ENCODE results near the gene PKP4.
"Not testable (repeated sequence)": the region's sequence is repeated elsewhere in the genome, so short reads cannot be mapped to it uniquely, and the experiment has no call there.

PKP4 gene

DNA sequence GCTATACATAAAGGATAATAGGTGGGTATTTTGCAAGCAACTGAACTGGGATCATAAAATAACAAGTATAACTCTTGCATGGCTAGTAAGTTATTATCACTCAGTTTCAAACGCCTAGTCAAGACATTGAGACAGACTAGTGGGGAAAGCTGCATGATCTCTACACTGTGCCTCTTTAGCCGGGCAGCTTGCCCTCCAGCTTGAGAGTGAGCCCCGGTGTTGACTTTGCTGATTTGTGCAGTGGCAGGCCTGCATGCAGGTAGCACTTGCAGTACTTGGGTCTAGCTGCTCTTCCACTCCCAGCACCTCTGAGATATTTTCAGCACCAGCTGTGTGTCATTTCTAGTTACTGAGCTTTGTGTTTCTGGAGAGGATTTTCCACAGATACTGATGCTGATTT is 219.5 kb downstream of the PKP4 start:
- DNase-seq (ENCODE audit: low read depth in 1 of 2, low spot score in 1 of 2): no peak

DNA sequence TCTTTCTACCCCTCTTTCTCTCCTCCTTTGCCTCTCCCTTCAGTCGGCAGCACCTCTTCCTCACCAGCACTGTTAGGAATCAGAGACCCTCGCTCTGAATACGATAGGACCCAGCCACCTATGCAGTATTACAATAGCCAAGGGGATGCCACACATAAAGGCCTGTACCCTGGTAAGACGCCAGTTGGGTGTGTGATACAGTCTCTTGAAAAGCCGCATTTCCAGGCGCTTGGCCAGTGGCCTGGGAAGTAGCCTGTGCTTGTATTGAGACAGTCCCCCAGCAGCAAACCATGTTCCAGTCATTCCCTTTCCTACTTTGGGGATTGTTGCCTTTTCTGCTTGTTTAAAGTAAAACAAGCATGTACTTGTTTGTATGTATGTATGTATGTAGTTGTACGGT is 219.9 kb downstream of the PKP4 start:
- no peak for DNase-seq (ENCODE audit: low read depth in 1 of 2, low spot score in 1 of 2)

DNA sequence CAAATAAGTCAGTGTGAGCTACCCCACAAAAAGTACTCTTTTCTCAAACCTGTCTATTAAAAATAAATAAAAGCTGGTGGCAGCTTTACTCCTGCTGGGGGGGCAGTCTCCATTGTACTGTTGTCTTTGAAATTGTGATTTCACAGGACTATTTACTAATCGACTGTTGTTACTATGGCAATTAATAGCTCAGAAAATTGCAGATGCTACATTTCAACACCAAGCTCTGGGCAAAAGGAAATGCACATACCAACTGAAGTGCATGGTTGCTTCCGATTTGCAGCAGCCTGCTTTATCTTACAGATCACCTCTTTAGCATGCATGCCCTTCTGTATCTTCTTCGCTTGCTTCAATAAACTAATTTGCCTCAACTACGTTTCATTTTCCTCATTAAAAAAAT is 220.8 kb downstream of the PKP4 start:
- DNase-seq (ENCODE audit: low read depth in 1 of 2, low spot score in 1 of 2): no peak

DNA sequence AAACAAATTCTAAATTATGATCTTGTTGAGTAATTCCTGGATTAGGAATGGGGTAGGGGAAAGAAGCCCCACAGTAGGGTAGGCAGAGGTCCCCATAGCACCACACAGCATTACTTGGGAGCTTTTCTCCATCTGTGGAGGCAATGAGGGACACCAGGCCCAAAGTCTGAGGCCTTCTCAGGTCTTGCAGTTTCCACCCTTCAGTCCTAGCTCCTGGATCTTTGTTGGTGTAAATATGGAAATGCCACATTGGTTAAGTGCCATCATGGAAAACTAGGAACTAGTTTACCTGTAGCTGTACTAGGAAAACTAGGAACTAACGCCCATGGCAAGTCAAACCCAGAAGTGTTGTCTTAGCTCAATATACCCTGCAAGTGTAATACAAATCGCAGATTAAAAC is 225.1 kb downstream of the PKP4 start:
- no peak for DNase-seq (ENCODE audit: low read depth in 1 of 2, low spot score in 1 of 2)

DNA sequence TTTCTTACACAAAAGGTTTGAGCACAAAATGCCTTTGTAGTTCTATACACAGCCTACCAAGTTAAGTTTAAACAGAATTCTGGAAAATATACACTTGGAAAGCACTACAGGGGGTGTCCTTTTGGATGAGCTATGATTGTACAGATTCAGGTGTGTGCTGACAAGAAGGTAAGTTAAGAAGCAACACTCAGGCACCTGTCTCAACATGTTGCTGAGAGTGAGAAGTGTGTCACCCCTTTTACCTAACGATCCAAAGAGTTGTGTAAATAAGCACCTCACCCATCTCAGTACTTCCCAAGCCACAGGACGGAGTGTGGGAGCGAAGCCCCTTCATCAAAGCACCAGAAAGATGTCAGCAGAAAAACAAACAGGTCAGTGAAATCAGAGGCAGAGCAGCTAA is 228.9 kb downstream of the PKP4 start:
- DNase-seq (ENCODE audit: low read depth in 1 of 2, low spot score in 1 of 2): no peak

GRCh38 chr2:158686210-158686691 is 229.5 kb downstream of the PKP4 start:
- no peak for DNase-seq (ENCODE audit: low read depth in 1 of 2, low spot score in 1 of 2)

DNA sequence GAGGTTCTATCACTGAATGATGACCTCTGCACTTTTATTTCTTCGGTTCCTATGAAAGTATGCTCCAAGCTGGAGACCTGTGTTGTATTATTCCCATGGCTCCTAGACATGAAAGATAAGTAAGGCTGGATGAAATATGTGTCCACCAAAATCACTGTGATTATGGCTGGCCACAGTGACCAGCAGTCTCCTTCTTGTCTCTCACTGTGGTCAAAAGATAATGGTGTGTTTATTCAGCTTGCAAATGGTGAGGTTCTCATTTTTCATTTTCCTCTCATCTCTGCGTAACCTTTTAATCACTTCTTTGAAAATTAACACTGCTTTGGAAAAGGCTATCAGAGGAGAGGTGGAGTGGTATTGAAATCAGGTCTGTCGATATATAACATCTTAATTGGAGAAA is 230.6 kb downstream of the PKP4 start:
- DNase-seq (ENCODE audit: low read depth in 1 of 2, low spot score in 1 of 2): no peak

DNA sequence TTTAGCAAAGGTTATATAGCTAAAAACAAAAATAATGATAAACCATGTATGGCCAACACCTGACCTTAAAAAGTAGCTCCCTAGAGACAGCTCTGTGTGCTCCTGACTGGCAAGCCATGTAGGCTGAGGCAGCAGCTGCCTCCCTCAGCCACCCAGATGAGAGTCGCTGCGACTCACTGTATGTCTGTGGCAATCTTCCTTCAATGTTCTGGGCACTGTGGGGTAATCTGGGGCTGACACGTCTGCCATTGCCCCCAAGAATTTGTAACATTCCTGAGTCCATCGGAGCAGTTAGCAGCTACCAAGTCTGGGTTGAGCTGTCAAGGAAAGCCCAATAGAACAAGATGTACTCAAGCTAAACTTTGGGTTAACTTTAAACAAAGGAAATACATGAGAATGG is 232.0 kb downstream of the PKP4 start:
- DNase-seq (ENCODE audit: low read depth in 1 of 2, low spot score in 1 of 2): no peak

GRCh38 chr2:158689391-158689790 is 232.6 kb downstream of the PKP4 start:
- no peak for DNase-seq (ENCODE audit: low read depth in 1 of 2, low spot score in 1 of 2)

- DNase-seq (ENCODE audit: low read depth in 1 of 2, low spot score in 1 of 2): no peak
These were observed 234.1 kb downstream of the PKP4 start for GRCh38 chr2:158690823-158691222.

GRCh38 chr2:158691619-158692018 is 234.9 kb downstream of the PKP4 start:
- no peak for DNase-seq (ENCODE audit: low read depth in 1 of 2, low spot score in 1 of 2)

- no peak for DNase-seq (ENCODE audit: low read depth in 1 of 2, low spot score in 1 of 2)
These were observed 235.8 kb downstream of the PKP4 start for GRCh38 chr2:158692372-158693103.

DNA sequence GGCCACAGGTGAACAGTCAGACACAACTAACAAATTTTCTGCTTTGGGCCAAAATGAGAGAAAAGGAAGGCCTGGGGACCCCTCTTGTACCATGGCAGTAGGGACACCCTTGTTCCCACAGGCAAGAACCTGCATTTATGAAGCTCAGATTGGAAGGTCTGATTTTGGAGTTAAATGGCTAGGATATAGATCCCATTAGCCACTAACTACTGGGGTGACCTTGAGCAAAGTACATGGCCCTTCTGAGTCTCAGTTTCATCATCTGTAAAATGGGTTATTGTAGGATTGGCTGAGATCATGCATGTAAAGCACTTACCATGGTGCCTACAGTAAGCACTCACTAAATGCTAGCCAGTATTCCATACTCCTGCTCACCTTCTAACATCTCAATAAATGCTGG is 236.7 kb downstream of the PKP4 start:
- DNase-seq (ENCODE audit: low read depth in 1 of 2, low spot score in 1 of 2): no peak

DNA sequence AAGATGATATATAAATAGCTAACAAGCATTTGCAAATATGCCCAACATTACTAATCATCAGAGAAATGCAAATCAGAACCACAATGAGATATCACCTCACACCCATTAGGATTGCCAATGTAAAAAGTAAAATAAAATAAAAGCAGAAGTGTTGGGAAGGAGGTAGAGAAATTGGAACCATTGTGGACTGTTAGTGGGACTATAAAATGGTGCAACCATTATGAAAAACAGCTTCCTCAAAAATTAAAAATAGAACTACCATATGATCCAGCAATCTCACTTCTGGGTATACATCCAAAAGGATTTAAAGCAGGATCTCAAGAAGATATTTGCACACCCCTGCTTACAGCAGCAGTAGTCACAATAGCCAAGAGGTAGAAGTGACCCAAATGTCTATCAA is 238.6 kb downstream of the PKP4 start:
- no peak for DNase-seq (ENCODE audit: low read depth in 1 of 2, low spot score in 1 of 2)

DNA sequence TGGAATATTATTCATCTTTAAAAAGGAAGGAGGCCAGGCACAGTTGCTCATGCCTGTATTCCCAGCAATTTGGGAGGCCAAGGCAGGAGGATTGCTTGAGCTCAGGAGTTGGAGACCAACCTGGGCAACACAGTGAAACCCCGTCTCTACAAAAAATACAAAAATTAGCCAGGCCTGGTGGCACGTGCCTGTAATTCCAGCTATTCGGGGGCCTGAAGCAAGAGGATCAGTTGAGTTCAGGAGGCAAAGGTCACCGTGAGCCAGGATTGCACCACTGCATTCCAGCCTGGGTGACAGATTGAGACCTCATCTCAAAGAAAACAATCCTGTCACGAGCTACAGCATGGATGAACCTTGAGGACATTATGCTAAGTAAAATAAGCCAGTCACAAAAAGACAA is 239.0 kb downstream of the PKP4 start:
- not testable (repeated sequence) for DNase-seq (ENCODE audit: low read depth in 1 of 2, low spot score in 1 of 2)

DNA sequence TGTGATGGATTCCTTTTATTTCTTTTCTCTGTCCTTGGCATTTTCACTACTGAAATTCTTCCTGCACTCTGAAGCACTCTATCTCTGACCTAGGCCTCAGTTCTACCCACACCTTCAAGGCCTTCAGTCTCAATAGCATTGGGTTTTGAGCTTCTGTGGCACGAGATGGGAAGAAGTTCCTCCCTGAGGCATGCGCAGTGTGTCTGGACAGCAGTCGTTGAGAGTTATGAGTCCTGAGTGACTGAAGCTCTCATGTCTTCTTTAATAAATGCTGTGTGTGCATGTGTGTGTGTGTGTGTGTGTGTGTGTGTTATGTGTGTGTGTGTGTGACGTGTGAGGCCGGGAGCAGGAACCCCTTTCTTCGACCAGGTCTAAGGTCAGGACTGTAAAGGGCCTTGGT is 242.6 kb downstream of the PKP4 start:
- no peak for DNase-seq (ENCODE audit: low read depth in 1 of 2, low spot score in 1 of 2)

- DNase-seq (ENCODE audit: low read depth in 1 of 2, low spot score in 1 of 2): no peak
These were observed 244.3 kb downstream of the PKP4 start for GRCh38 chr2:158701101-158701500.

GRCh38 chr2:158702740-158703139 is 246.0 kb downstream of the PKP4 start:
- no peak for DNase-seq (ENCODE audit: low read depth in 1 of 2, low spot score in 1 of 2)

DNA sequence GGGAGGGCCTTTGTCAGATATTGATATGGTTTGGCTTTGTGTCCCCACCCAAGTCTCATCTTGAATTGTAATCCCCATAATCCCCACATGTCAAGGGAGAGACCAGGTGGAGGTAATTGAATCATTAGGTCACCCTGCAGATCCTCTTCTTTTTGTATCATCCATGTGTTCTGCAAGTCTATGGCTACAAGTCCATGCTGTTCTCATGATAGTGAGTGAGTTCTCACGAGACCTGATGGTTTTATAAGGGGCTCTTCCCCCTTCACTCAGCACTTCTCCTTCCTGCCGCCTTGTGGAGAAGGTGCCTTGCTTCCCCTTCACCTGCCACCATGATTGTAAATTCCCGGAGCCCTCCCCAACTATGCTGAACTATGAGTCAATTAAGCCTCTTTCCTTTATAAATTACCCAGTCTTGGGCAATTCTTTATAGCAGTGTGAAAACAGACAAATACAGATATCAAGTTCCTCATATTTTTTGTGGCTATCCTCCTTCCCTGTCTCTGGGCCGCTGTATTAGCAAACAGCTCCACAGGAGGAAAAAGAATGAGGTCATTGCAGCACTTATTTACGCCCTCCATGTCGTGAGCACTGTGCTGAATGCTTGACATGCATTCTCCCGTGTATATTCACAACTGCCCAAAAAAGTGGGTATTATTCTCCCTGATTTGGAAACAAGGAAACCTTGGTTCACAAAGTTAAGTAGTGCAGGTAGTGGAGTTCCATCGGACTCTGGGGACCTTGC is 248.1 kb downstream of the PKP4 start:
- not testable (repeated sequence) for DNase-seq (ENCODE audit: low read depth in 1 of 2, low spot score in 1 of 2)

- no peak for DNase-seq (ENCODE audit: low read depth in 1 of 2, low spot score in 1 of 2)
These were observed 256.2 kb downstream of the PKP4 start for GRCh38 chr2:158712791-158713522.

DNA sequence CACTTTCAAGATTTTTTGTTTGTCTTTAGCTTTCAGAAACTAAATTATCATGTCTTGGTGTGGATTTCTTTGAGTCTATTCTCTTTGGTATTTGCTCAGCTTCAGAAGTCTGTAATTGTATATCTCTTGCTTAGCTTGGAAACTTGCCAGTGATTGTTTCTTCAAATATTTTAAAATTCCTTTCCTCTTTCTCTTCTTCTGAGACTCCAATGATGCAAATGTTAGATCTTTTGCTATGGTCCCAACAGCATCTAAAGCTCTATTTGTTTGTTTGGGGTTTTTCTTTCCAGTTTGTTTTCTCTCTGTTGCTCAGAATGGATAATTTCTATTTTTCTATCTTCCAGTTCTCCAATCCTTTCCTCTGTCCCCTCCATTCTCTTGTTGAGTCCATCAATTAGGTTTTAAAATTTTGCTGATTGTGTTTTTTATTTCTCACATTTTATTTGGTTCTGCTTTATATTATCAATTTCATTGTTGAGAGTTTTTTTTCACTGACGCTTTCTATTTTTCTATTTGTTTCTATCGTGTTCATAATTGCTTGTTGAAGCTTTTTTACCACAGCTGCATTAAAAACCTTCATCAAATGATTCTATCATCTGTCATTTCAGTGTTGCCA is 256.9 kb downstream of the PKP4 start:
- DNase-seq (ENCODE audit: low read depth in 1 of 2, low spot score in 1 of 2): no peak

GRCh38 chr2:158714420-158714819 is 257.7 kb downstream of the PKP4 start:
- no peak for DNase-seq (ENCODE audit: low read depth in 1 of 2, low spot score in 1 of 2)
